Naive thymus-derived CD8-positive, alpha-beta T cell (primary cell): ENCODE results near the gene TMEM92. TPM values are rescaled to one million over a fixed set of nuclear protein-coding genes. Genes with fewer than 3 reads are reported as not detected.

Experiments
- ATAC-seq, 2 donors: fragments of 150-1000 bp; cut with Tn5 transposase in 1 of 2; sonication (Bioruptor Pico), chemical (Tn5 transposase) in 1 of 2; 1 replicate in 1 of 2; 2 replicates in 1 of 2; pipeline ENCODE4 v1.10.0; 2021; ENCODE audit warnings: mild to moderate bottlenecking in 2 of 2, moderate library complexity in 2 of 2
- POLR2A ChIA-PET: fragments of 350-600 bp; sonication (Branson Sonifier 250); formaldehyde crosslinking; loops from one replicate; lab custom pipeline; 2021; ENCODE audit warnings: antibody characterized with exemption; lab: Charles Lee
- DNase-seq, 10 donors: peaks; one replicate each; pipeline versions ENCODE4 v3.0.0 to v3.0.0-alpha.2; 2020 to 2022
- H3K27ac Mint-ChIP-seq, 10 donors: one replicate each; pipeline ENCODE4 v1.8.0; 2020 to 2022; ENCODE audit warnings: mild to moderate bottlenecking in 10 of 10, mixed read lengths in 10 of 10, moderate library complexity in 4 of 10, inconsistent platforms in 1 of 10
- H3K27me3 Mint-ChIP-seq, 5 donors: one replicate each; pipeline ENCODE4 v1.8.0; 2021 to 2022; ENCODE audit warnings: mixed read lengths in 5 of 5
- H3K36me3 Mint-ChIP-seq, 3 donors: one replicate each; pipeline ENCODE4 v1.8.0; 2020 to 2022; ENCODE audit warnings: mixed read lengths in 3 of 3, mild to moderate bottlenecking in 2 of 3, inconsistent platforms in 1 of 3
- H3K4me1 Mint-ChIP-seq, 4 donors: one replicate each; pipeline ENCODE4 v1.8.0; 2021 to 2022; ENCODE audit warnings: mixed read lengths in 4 of 4
- H3K4me3 Mint-ChIP-seq, 10 donors: one replicate each; pipeline ENCODE4 v1.8.0; 2020 to 2022; ENCODE audit warnings: mild to moderate bottlenecking in 10 of 10, mixed read lengths in 10 of 10, moderate library complexity in 6 of 10, inconsistent platforms in 1 of 10
- H3K9me3 Mint-ChIP-seq, 9 donors: one replicate each; pipeline ENCODE4 v1.8.0; 2020 to 2022; ENCODE audit warnings: mixed read lengths in 9 of 9, mild to moderate bottlenecking in 3 of 9, inconsistent platforms in 1 of 9, moderate library complexity in 1 of 9
- polyA plus RNA-seq, 3 donors: library from polyadenylated mRNA; unstranded; fragments of 300-500 nt; fragmentation: Illumina TruSeq; gene quantifications; one replicate each; pipeline ENCODE4 v1.2.3, GENCODE V29; 2021
- total RNA-seq, 8 experiments: library from RNA in 2 of 8; stranded (reverse) in 2 of 8; gene quantifications; one replicate each; pipeline ENCODE4 v1.2.3 and lab custom pipeline; 2021 to 2026

TMEM92 gene
- total and polyA plus RNA-seq, 5 experiments from 2014 or later = not detected

GRCh38 chr17:50330151-50330775 lies 56.0 kb downstream of the TMEM92 start:
- Mint-ChIP-seq H3K4me3 (no peak overlapping the region), H3K27me3 (peaks cover 0 to 5% (median 1%) of the 10 kb centered on the region in 5 donors), H3K36me3 (no peaks in the 10 kb centered on the region), H3K9me3 (no peaks in the 10 kb centered on the region), H3K4me1 (peaks cover 4 to 9% (median 8%) of the 10 kb centered on the region in 4 donors), H3K27ac (peak overlapping the region in 1 of 10 donors; percentile 49)
- DNase-seq (no peak), ATAC-seq (no peak)
- POLR2A ChIA-PET = interaction anchor here (1.5 kb wide), 1 partner anchor 13 kb away, joined by 3 read pairs; no protein-coding TSS in a partner anchor

Other genes starting within 250 kb of the TMEM92 start
- gene ITGA3, start 218.4 kb upstream of the TMEM92 start, total RNA-seq = 1 to 10 TPM; 8.0 to 8.5 TPM
- gene ITGA3, start 218.4 kb upstream of the TMEM92 start, polyA plus RNA-seq = 1 to 10 TPM in 2 of 3 donors, under 1 TPM in 1; 0.40 to 1.5 (median 1.4) TPM
- 10 to 100 TPM; 44.4 to 45.3 TPM for gene PDK2, start 179.1 kb upstream of the TMEM92 start, total RNA-seq
- gene PDK2, start 179.1 kb upstream of the TMEM92 start, polyA plus RNA-seq = 10 to 100 TPM; 27.9 to 47.4 (median 40.4) TPM
- under 1 TPM in 1 of 2 experiments, not detected in 1; 0.30 TPM for gene SAMD14, start 144.3 kb upstream of the TMEM92 start, total RNA-seq
- not detected for gene SAMD14, start 144.3 kb upstream of the TMEM92 start, polyA plus RNA-seq
- gene PPP1R9B, start 123.8 kb upstream of the TMEM92 start, total RNA-seq = 10 to 100 TPM; 82.8 to 83.6 TPM
- gene PPP1R9B, start 123.8 kb upstream of the TMEM92 start, polyA plus RNA-seq = under 1 TPM; 0.29 to 0.84 (median 0.67) TPM
- not detected for gene SGCA, start 108.5 kb upstream of the TMEM92 start, total RNA-seq
- under 1 TPM in 1 of 3 donors, not detected in 2; 0.71 TPM for gene SGCA, start 108.5 kb upstream of the TMEM92 start, polyA plus RNA-seq
- under 1 TPM; 0.44 to 0.83 TPM for gene COL1A1, start 72.8 kb upstream of the TMEM92 start, total RNA-seq
- gene COL1A1, start 72.8 kb upstream of the TMEM92 start, polyA plus RNA-seq = not detected
- gene XYLT2, start 71.7 kb downstream of the TMEM92 start, total RNA-seq = 10 to 100 TPM; 34.3 to 42.5 TPM
- 10 to 100 TPM in 1 of 3 donors, 1 to 10 TPM in 2; 6.9 to 16.8 (median 7.4) TPM for gene XYLT2, start 71.7 kb downstream of the TMEM92 start, polyA plus RNA-seq
- gene MRPL27, start 98.7 kb downstream of the TMEM92 start, total RNA-seq = 10 to 100 TPM; 28.0 to 30.0 TPM
- 10 to 100 TPM; 28.7 to 60.6 (median 45.7) TPM for gene MRPL27, start 98.7 kb downstream of the TMEM92 start, polyA plus RNA-seq
- 1 to 10 TPM; 1.9 to 2.7 TPM for gene EME1, start 98.8 kb downstream of the TMEM92 start, total RNA-seq
- under 1 TPM in 1 of 3 donors, not detected in 2; 0.38 TPM for gene EME1, start 98.8 kb downstream of the TMEM92 start, polyA plus RNA-seq
- 10 to 100 TPM; 25.7 to 27.7 TPM for gene LRRC59, start 123.1 kb downstream of the TMEM92 start, total RNA-seq
- 10 to 100 TPM; 12.8 to 14.1 (median 13.8) TPM for gene LRRC59, start 123.1 kb downstream of the TMEM92 start, polyA plus RNA-seq
- gene ACSF2, start 151.8 kb downstream of the TMEM92 start, total RNA-seq = 10 to 100 TPM; 22.4 to 25.9 TPM
- gene ACSF2, start 151.8 kb downstream of the TMEM92 start, polyA plus RNA-seq = 1 to 10 TPM; 1.2 to 2.3 (median 2.1) TPM
- not detected for gene CHAD, start 194.4 kb downstream of the TMEM92 start, total RNA-seq
- not detected for gene CHAD, start 194.4 kb downstream of the TMEM92 start, polyA plus RNA-seq
- 10 to 100 TPM; 88.2 to 90.6 TPM for gene RSAD1, start 204.4 kb downstream of the TMEM92 start, total RNA-seq
- 10 to 100 TPM; 61.3 to 78.8 (median 64.2) TPM for gene RSAD1, start 204.4 kb downstream of the TMEM92 start, polyA plus RNA-seq
- 1 to 10 TPM; 1.3 to 2.6 TPM for gene MYCBPAP, start 234.0 kb downstream of the TMEM92 start, total RNA-seq
- gene MYCBPAP, start 234.0 kb downstream of the TMEM92 start, polyA plus RNA-seq = 1 to 10 TPM in 1 of 3 donors, under 1 TPM in 1, not detected in 1; 0.80 to 1.3 TPM